Ishikawa (cell line): Measurements from ENCODE around the gene EPHA10.

Experiments used
- CEBPB ChIP-seq: IDR thresholded peaks from 2 replicates; pipeline ENCODE4 v1.6.1; 2012
- CREB1 ChIP-seq: IDR thresholded peaks from 2 replicates; pipeline ENCODE4 v1.6.1; 2012; ENCODE audit warnings: low read depth
- EGR1 ChIP-seq: IDR thresholded peaks from 2 replicates; pipeline ENCODE4 v1.6.1; 2012
- NFIC ChIP-seq: IDR thresholded peaks from 2 replicates; pipeline ENCODE4 v1.6.1; 2012
- RAD21 ChIP-seq: IDR thresholded peaks from 2 replicates; pipeline ENCODE4 v1.6.1; 2012; ENCODE audit warnings: low read depth
- TCF12 ChIP-seq: IDR thresholded peaks from 2 replicates; pipeline ENCODE4 v1.6.1; 2012; ENCODE audit warnings: low read depth

DNA sequence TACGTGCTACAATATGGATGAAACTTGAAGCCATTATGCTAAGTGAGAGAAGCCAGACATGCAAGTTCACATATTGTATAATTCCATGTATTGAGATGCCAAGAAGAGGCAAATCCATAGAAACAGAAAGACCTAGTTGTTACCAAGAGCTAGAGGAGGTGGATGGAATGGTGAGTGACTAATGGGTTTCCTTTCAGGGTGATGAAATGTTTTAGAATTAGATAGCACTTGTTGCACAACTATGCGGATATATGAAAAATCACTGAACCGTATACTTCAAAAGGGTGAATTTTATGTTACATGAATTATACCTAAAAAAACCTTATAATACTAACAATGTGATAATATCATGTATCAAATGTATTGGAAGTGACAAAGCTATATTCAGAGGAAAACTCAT, 18.1 kb downstream of the EPHA10 start:
- TF ChIP-seq EGR1 (no peak), RAD21 (no peak), CEBPB (no peak), NFIC (no peak), CREB1 (no peak), TCF12 (no peak)
